K562 (cell line): ENCODE data around the gene USP48. TPM values are rescaled to one million over a fixed set of nuclear protein-coding genes. Genes with fewer than 3 reads are reported as not detected.
A peak's percentile ranks its signal among the peaks of the same experiment; 100 is the strongest.

Source experiments
- ARNT ChIP-seq, 2 experiments: fragments of 450-650 bp; IDR thresholded peaks; 2 replicates each; pipeline ENCODE4 v1.6.1; 2016; ENCODE audit warnings: mild to moderate bottlenecking in 1 of 2
- CCNT2 ChIP-seq: IDR thresholded peaks from 2 replicates; pipeline ENCODE4 v1.6.1; 2011; ENCODE audit warnings: borderline replicate concordance, low read depth, mild to moderate bottlenecking, moderate library complexity, mixed read lengths, low read length; ENCODE audit not compliant: insufficient read length; ENCODE audit errors: extremely low read depth
- EHMT2 ChIP-seq: fragments of 450-650 bp; IDR thresholded peaks from 2 replicates; pipeline ENCODE4 v1.6.1; 2018; ENCODE audit warnings: antibody characterized with exemption
- FIP1L1 ChIP-seq: fragments of 200-400 bp; formaldehyde crosslinking; IDR thresholded peaks from 2 replicates; pipeline ENCODE4 v1.6.1; 2018; ENCODE audit warnings: mild to moderate bottlenecking, low read depth, low read length; ENCODE audit not compliant: poor library complexity, severe bottlenecking
- FOXP1 ChIP-seq: sonication (generic); formaldehyde crosslinking; IDR thresholded peaks from 2 replicates; pipeline ENCODE4 v1.8.0; 2022; ENCODE audit warnings: mild to moderate bottlenecking, missing genetic modification reagents
- JUN ChIP-seq, 2 experiments: sonication (generic) in 1 of 2; formaldehyde crosslinking in 1 of 2; IDR thresholded peaks; 2 replicates each; pipeline versions ENCODE4 v1.6.1 to v1.8.0; 2012 to 2022; ENCODE audit warnings: borderline replicate concordance in 2 of 2, mild to moderate bottlenecking in 2 of 2, improper control_type of control experiment in 1 of 2, low read depth in 1 of 2, low read length in 1 of 2, missing genetic modification reagents in 1 of 2
- MIER1 ChIP-seq: fragments of 450-650 bp; IDR thresholded peaks from 2 replicates; pipeline ENCODE4 v1.6.1; 2016; ENCODE audit warnings: antibody characterized with exemption, mild to moderate bottlenecking, low read depth
- PBX2 ChIP-seq, 2 experiments: IDR thresholded peaks in 1 of 2; conservative IDR thresholded peaks in 1 of 2; 2 replicates each; pipeline ENCODE4 v1.6.1; 2016; ENCODE audit warnings: low read depth in 2 of 2, mild to moderate bottlenecking in 1 of 2, missing compliant biosample characterization in 1 of 2, missing genetic modification characterization in 1 of 2, moderate library complexity in 1 of 2
- RHOXF2B ChIP-seq: fragments of 250-450 bp; sonication (Bioruptor Pico); conservative IDR thresholded peaks from 2 replicates; pipeline ENCODE4 v1.5.1; 2021
- SMARCB1 ChIP-seq: IDR thresholded peaks from 2 replicates; pipeline ENCODE4 v1.6.1; 2011; ENCODE audit warnings: improper control_type of control experiment, low read depth; ENCODE audit not compliant: insufficient read length
- STAT6 ChIP-seq: sonication (generic); formaldehyde crosslinking; IDR thresholded peaks from 2 replicates; pipeline ENCODE4 v1.8.1; 2023; ENCODE audit warnings: mild to moderate bottlenecking, missing genetic modification reagents
- TEAD1 ChIP-seq, 2 experiments: fragments of 450-650 bp in 1 of 2; sonication (generic) in 1 of 2; formaldehyde crosslinking; IDR thresholded peaks; 2 replicates each; pipeline versions ENCODE4 v1.4.0 to v1.8.0; 2020 to 2022; ENCODE audit warnings: mild to moderate bottlenecking in 2 of 2, missing genetic modification reagents in 1 of 2
- ZNF75A ChIP-seq: fragments of 450-650 bp; formaldehyde crosslinking; IDR thresholded peaks from 2 replicates; pipeline ENCODE4 v1.4.0; 2020; ENCODE audit warnings: mild to moderate bottlenecking
- ZZZ3 ChIP-seq: fragments of 450-650 bp; IDR thresholded peaks from 2 replicates; pipeline ENCODE4 v1.6.1; 2016; ENCODE audit warnings: antibody characterized with exemption, mild to moderate bottlenecking, moderate library complexity
- polyA plus RNA-seq, 8 experiments: library from polyadenylated mRNA; depleted of rRNA in 4 of 8; stranded (reverse) in 5 of 8; unstranded in 3 of 8; fragments of >200 nt; fragmentation: Nextera tagmentation in 2 of 8; fragmentation: Illumina TruSeq in 1 of 8; extraction: Ambion mirVana in 2 of 8; extraction: Trizol in 1 of 8; gene quantifications; 2 replicates each; pipeline versions ENCODE4 v1.2.1 to v1.2.3, GENCODE V29; 2011 to 2014; ENCODE audit warnings: inconsistent platforms in 1 of 8, missing spikeins in 1 of 8
- total RNA-seq, 7 experiments: library from RNA; depleted of rRNA in 6 of 7; stranded (reverse); fragments of >200 nt in 6 of 7; fragmentation: Illumina TruSeq in 2 of 7; extraction: Trizol in 2 of 7; gene quantifications; 2 replicates each; pipeline versions ENCODE4 v1.2.1 to v1.2.3, GENCODE V29; 2011 to 2021; ENCODE audit warnings: low replicate concordance in 1 of 7
- TF ChIP-seq, protein P1 (sequence below): conservative IDR thresholded peaks from 2 replicates; pipeline ENCODE4 v1.6.1; 2011; ENCODE audit warnings: low read depth, mild to moderate bottlenecking, low read length; ENCODE audit not compliant: control insufficient read depth
- TF ChIP-seq, protein P2 (sequence below): fragments of 450-650 bp; formaldehyde crosslinking; IDR thresholded peaks from 2 replicates; pipeline ENCODE4 v1.4.0; 2020; ENCODE audit warnings: mild to moderate bottlenecking, moderate library complexity

The USP48 gene
- total and polyA plus RNA-seq, 9 of the 15 experiments (the other 6 are each of a cell fraction or from before 2014, with no cell fraction given), result 23.3 to 123 (median 106) TPM

- TF ChIP-seq STAT6 (CRISPR knock-in tag) (peak; percentile 97; the same call in 1 of the 2 replicates), EHMT2 (peak; percentile 100), TEAD1 (CRISPR knock-in tag; IDR thresholded peaks at IDR 0.05) (peak; percentile 60 to 98; a peak in 2 of 4 replicates), SMARCB1 (peak; percentile 88), RHOXF2B (CRISPR knock-in tag) (0 out of 2 replicates have a peak, but pooled peaks have one; percentile 5), MIER1 (peak; percentile 99), PBX2 (CRISPR knock-in tag; IDR thresholded peaks at IDR 0.05; ENCODE audit: low read depth) (peak; percentile 89), PBX2 (tag; conservative IDR thresholded peaks at IDR 0.05; ENCODE audit: low read depth) (peak; percentile 100), ZZZ3 (no peak), FIP1L1 (no peak), ZNF75A (CRISPR knock-in tag) (no peak), FOXP1 (CRISPR knock-in tag) (peak; percentile 99), JUN (IDR thresholded peaks at IDR 0.05; ENCODE audit: borderline replicate concordance, low read depth, low read length) (peak; percentile 66; the same call in 1 of the 2 replicates), JUN (CRISPR knock-in tag; IDR thresholded peaks at IDR 0.05; ENCODE audit: borderline replicate concordance) (peak; percentile 98), CCNT2 (no peak), ARNT (IDR thresholded peaks at IDR 0.05) (peak in 1 of 2 experiments; percentile 85; a peak in 1 of 4 replicates)
- TF ChIP-seq, protein P1, sequence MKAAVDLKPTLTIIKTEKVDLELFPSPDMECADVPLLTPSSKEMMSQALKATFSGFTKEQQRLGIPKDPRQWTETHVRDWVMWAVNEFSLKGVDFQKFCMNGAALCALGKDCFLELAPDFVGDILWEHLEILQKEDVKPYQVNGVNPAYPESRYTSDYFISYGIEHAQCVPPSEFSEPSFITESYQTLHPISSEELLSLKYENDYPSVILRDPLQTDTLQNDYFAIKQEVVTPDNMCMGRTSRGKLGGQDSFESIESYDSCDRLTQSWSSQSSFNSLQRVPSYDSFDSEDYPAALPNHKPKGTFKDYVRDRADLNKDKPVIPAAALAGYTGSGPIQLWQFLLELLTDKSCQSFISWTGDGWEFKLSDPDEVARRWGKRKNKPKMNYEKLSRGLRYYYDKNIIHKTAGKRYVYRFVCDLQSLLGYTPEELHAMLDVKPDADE, result peak; percentile 95
- TF ChIP-seq, protein P2, sequence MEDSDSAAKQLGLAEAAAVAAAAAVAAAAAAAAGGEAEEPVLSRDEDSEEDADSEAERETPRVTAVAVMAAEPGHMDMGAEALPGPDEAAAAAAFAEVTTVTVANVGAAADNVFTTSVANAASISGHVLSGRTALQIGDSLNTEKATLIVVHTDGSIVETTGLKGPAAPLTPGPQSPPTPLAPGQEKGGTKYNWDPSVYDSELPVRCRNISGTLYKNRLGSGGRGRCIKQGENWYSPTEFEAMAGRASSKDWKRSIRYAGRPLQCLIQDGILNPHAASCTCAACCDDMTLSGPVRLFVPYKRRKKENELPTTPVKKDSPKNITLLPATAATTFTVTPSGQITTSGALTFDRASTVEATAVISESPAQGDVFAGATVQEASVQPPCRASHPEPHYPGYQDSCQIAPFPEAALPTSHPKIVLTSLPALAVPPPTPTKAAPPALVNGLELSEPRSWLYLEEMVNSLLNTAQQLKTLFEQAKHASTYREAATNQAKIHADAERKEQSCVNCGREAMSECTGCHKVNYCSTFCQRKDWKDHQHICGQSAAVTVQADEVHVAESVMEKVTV (CRISPR knock-in tag), result peak; percentile 4; the same call in 1 of the 2 replicates
Measured at GRCh38 chr1:21647431-21648351, 135.3 kb downstream of the USP48 start (continued).
